HepG2 (cell line): Measurements from ENCODE around the gene SLFN12L. TPM values are rescaled to one million over a fixed set of nuclear protein-coding genes. Genes with fewer than 3 reads are reported as not detected.

Source experiments
- ATAC-seq: fragments of 200-7000 bp; cut with Tn5 transposase; 3 replicates; pipeline ENCODE4 v1.9.1; 2020; ENCODE audit warnings: mild to moderate bottlenecking, moderate library complexity
- BruUV-seq: library from RNA; stranded (reverse); fragments of 400-500 nt; replicated peaks from 2 replicates; lab custom pipeline; 2021; lab: Mats Ljungman, UMichigan
- CTCF ChIA-PET: fragments of 300-600 bp; formaldehyde crosslinking; extraction: SDS; loops from one replicate; lab custom pipeline; 2021; ENCODE audit warnings: low total read pairs, inconsistent platforms, low intra/inter-chr PET ratio; lab: Yijun Ruan, JAX
- POLR2A ChIA-PET: fragments of 350-600 bp; sonication (Branson Sonifier 250); formaldehyde crosslinking; loops from one replicate; lab custom pipeline; 2020; ENCODE audit warnings: antibody characterized with exemption, inconsistent platforms; lab: Yijun Ruan, JAX
- DNase-seq: peaks from one replicate; pipeline ENCODE4 v3.0.0-alpha.2; 2015; ENCODE audit warnings: low spot score
- FAIRE-seq: peaks from 3 replicates; lab custom pipeline; 2011; peaks lifted over from hg19 to GRCh38; lab: Jason Lieb, UNC
- H2AFZ ChIP-seq: one replicate; pipeline ENCODE4 v1.6.1; 2011; ENCODE audit warnings: low read length, inconsistent platforms
- H3K27ac ChIP-seq: fragments of 300-600 bp; 3 replicates; pipeline ENCODE4 v1.8.0; 2011; ENCODE audit warnings: mixed run types, mild to moderate bottlenecking, mixed read lengths, low read length, inconsistent platforms; ENCODE audit not compliant: insufficient read depth; ENCODE audit errors: extremely low read length
- H3K27me3 ChIP-seq, 2 experiments: fragments of 200-600 bp in 1 of 2; 2 replicates in 1 of 2; 3 replicates in 1 of 2; pipeline versions ENCODE4 v1.6.0 to v1.8.0; 2011; ENCODE audit warnings: low read length in 2 of 2, mild to moderate bottlenecking in 2 of 2, moderate library complexity in 2 of 2, inconsistent platforms in 1 of 2; ENCODE audit not compliant: insufficient read depth in 2 of 2, control insufficient read depth in 1 of 2
- H3K36me3 ChIP-seq, 2 experiments: fragments of 200-600 bp in 1 of 2; replicated peaks in 1 of 2; 2 replicates in 1 of 2; 3 replicates in 1 of 2; pipeline versions ENCODE4 v1.5.1 to v1.8.0; 2011; ENCODE audit warnings: low read length in 2 of 2, inconsistent platforms in 1 of 2; ENCODE audit not compliant: insufficient read depth in 2 of 2, control insufficient read depth in 1 of 2
- H3K4me1 ChIP-seq: 2 replicates; pipeline ENCODE4 v1.5.1; 2012; ENCODE audit warnings: low read length, inconsistent platforms; ENCODE audit not compliant: insufficient read depth
- H3K4me2 ChIP-seq: 2 replicates; pipeline ENCODE4 v1.6.0; 2011; ENCODE audit warnings: low read depth, low read length, inconsistent platforms
- H3K4me3 ChIP-seq, 3 experiments: fragments of 200-600 bp in 1 of 3; sonication (generic), shearing (Covaris generic) in 1 of 3; replicated peaks in 1 of 3; 2 replicates each; pipeline ENCODE4 v1.5.1; 2011 to 2016; ENCODE audit warnings: low read length in 3 of 3, inconsistent platforms in 2 of 3, low read depth in 2 of 3, mild to moderate bottlenecking in 2 of 3, control low read depth in 1 of 3, mixed read lengths in 1 of 3; ENCODE audit not compliant: insufficient read depth in 1 of 3
- H3K79me2 ChIP-seq: one replicate; pipeline ENCODE4 v1.6.1; 2011; ENCODE audit warnings: low read length, inconsistent platforms; ENCODE audit not compliant: insufficient read depth
- H3K9ac ChIP-seq: 2 replicates; pipeline ENCODE4 v1.6.0; 2011; ENCODE audit warnings: mild to moderate bottlenecking, low read depth, low read length, inconsistent platforms; ENCODE audit not compliant: insufficient read depth
- H3K9me3 ChIP-seq: 2 replicates; pipeline ENCODE4 v1.5.1; 2012; ENCODE audit warnings: mild to moderate bottlenecking, low read length
- H4K20me1 ChIP-seq: 2 replicates; pipeline ENCODE4 v1.6.0; 2011; ENCODE audit warnings: inconsistent platforms, mild to moderate bottlenecking, low read length, moderate library complexity; ENCODE audit not compliant: insufficient read depth
- ISX ChIP-seq: sonication (generic); formaldehyde crosslinking; conservative IDR thresholded peaks from 2 replicates; pipeline ENCODE4 v1.5.0; 2020; ENCODE audit warnings: missing genetic modification reagents
- SP1 ChIP-seq, 2 experiments: fragments of 450-650 bp in 1 of 2; sonication (generic) in 1 of 2; formaldehyde crosslinking in 1 of 2; IDR thresholded peaks; 2 replicates each; pipeline versions ENCODE4 v1.4.0 to v1.6.1; 2016 to 2020; ENCODE audit warnings: missing genetic modification reagents in 1 of 2
- SPEN ChIP-seq: sonication (generic); formaldehyde crosslinking; IDR thresholded peaks from 2 replicates; pipeline ENCODE4 v1.5.1; 2020; ENCODE audit warnings: low read depth, mild to moderate bottlenecking, missing genetic modification reagents
- TCF12 ChIP-seq, 2 experiments: fragments of 450-650 bp in 1 of 2; sonication (generic) in 1 of 2; formaldehyde crosslinking in 1 of 2; IDR thresholded peaks; 2 replicates each; pipeline versions ENCODE4 v1.6.1 to v1.8.0; 2017 to 2022; ENCODE audit warnings: antibody characterized with exemption in 1 of 2, mild to moderate bottlenecking in 1 of 2, missing genetic modification reagents in 1 of 2, moderate library complexity in 1 of 2
- ZBTB7A ChIP-seq: sonication (generic); formaldehyde crosslinking; IDR thresholded peaks from 2 replicates; pipeline ENCODE4 v1.8.0; 2022; ENCODE audit warnings: mild to moderate bottlenecking, missing genetic modification reagents
- ZNF232 ChIP-seq: sonication (generic); formaldehyde crosslinking; IDR thresholded peaks from 2 replicates; pipeline ENCODE4 v1.4.0; 2020; ENCODE audit warnings: missing genetic modification reagents, borderline replicate concordance
- WGBS: methylation state at CpG from one replicate; pipeline ENCODE4 v1.1.6; 2017; ENCODE audit warnings: low lambda C conversion rate; 5-methylcytosine and 5-hydroxymethylcytosine counted together
- in situ Hi-C: cut with HindIII; loops from 2 replicates; pipeline ENCODE4 v1.10.0; 2017; ENCODE audit warnings: low pct_unique_long_range_greater_than_20kb; ENCODE audit not compliant: extremely low pct_ligation_motif_present
- intact Hi-C: fragments of 100-400 bp; cut with micrococcal nuclease; formaldehyde crosslinking; loops from one replicate; pipeline ENCODE4 v1.10.0; 2022; ENCODE audit not compliant: unreplicated experiment
- polyA plus RNA-seq, 8 experiments: library from polyadenylated mRNA; depleted of rRNA in 3 of 8; stranded (reverse) in 7 of 8; unstranded in 1 of 8; fragments of >200 nt; fragmentation: Illumina TruSeq in 4 of 8; extraction: Trizol in 4 of 8; gene quantifications; 2 replicates each; pipeline versions ENCODE4 v1.2.1 to v1.2.3, GENCODE V29; 2011 to 2016; ENCODE audit warnings: low read depth in 4 of 8, missing spikeins in 1 of 8, mixed read lengths in 1 of 8; ENCODE audit not compliant: insufficient read depth in 1 of 8
- total RNA-seq, 5 experiments: library from RNA; depleted of rRNA; stranded (reverse); fragments of >200 nt; fragmentation: Illumina TruSeq; extraction: Trizol; gene quantifications; 2 replicates each; pipeline ENCODE4 v1.2.3, GENCODE V29; 2016; ENCODE audit warnings: low read depth in 1 of 5
- TF ChIP-seq, protein P1 (sequence below): sonication (generic); formaldehyde crosslinking; IDR thresholded peaks from 2 replicates; pipeline ENCODE4 v1.5.1; 2020; ENCODE audit warnings: mild to moderate bottlenecking, missing genetic modification reagents, moderate library complexity
- TF ChIP-seq, protein P2 (sequence below), 2 experiments: sonication (generic) in 1 of 2; formaldehyde crosslinking in 1 of 2; IDR thresholded peaks; 2 replicates each; pipeline versions ENCODE4 v1.5.1 to v1.6.1; 2011 to 2020; ENCODE audit warnings: borderline replicate concordance in 1 of 2, low read depth in 1 of 2, low read length in 1 of 2, mild to moderate bottlenecking in 1 of 2, missing genetic modification reagents in 1 of 2, moderate library complexity in 1 of 2
- TF ChIP-seq, protein P3 (sequence below): sonication (generic); formaldehyde crosslinking; IDR thresholded peaks from 2 replicates; pipeline ENCODE4 v1.8.1; 2023; ENCODE audit warnings: mild to moderate bottlenecking, missing genetic modification reagents

Gene SLFN12L
- total and polyA plus RNA-seq, 2 of the 13 experiments (the other 11 are each of a cell fraction or from before 2014, with no cell fraction given) = not detected

DNA sequence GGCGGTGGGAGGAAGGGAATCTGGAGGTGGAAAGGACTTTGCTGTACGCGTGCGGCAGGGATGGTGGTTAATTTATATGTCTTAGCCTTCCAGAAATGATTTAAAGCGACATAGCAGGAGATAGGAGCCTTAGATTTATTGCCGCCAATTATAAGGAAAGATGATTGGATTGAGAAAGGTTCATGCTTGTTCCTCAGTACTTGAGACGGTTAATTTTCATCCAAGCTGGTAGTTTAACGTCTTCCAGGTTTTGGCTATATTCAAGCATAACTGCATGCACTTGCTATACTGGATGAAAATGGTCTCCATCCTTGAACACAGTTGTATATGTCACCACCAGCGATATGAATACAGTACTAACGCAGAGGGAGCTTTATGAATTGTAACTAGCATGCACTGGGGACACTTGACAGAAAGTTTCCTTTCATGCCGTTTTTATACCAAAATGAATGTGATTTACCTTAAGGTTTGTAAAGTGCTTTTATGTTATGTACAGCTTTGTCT is 41.5 kb upstream of the SLFN12L start (continued):
- TF ChIP-seq, protein P1, sequence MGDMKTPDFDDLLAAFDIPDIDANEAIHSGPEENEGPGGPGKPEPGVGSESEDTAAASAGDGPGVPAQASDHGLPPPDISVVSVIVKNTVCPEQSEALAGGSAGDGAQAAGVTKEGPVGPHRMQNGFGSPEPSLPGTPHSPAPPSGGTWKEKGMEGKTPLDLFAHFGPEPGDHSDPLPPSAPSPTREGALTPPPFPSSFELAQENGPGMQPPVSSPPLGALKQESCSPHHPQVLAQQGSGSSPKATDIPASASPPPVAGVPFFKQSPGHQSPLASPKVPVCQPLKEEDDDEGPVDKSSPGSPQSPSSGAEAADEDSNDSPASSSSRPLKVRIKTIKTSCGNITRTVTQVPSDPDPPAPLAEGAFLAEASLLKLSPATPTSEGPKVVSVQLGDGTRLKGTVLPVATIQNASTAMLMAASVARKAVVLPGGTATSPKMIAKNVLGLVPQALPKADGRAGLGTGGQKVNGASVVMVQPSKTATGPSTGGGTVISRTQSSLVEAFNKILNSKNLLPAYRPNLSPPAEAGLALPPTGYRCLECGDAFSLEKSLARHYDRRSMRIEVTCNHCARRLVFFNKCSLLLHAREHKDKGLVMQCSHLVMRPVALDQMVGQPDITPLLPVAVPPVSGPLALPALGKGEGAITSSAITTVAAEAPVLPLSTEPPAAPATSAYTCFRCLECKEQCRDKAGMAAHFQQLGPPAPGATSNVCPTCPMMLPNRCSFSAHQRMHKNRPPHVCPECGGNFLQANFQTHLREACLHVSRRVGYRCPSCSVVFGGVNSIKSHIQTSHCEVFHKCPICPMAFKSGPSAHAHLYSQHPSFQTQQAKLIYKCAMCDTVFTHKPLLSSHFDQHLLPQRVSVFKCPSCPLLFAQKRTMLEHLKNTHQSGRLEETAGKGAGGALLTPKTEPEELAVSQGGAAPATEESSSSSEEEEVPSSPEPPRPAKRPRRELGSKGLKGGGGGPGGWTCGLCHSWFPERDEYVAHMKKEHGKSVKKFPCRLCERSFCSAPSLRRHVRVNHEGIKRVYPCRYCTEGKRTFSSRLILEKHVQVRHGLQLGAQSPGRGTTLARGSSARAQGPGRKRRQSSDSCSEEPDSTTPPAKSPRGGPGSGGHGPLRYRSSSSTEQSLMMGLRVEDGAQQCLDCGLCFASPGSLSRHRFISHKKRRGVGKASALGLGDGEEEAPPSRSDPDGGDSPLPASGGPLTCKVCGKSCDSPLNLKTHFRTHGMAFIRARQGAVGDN (CRISPR knock-in tag) = 0 out of 2 replicates have a peak, but pooled peaks have one; percentile 27
- TF ChIP-seq SP1 (IDR thresholded peaks at IDR 0.05) = no peak
- no peak for TF ChIP-seq SP1 (CRISPR knock-in tag; IDR thresholded peaks at IDR 0.05)
- 0 out of 2 replicates have a peak, but pooled peaks have one; percentile 22 for TF ChIP-seq ISX (CRISPR knock-in tag)
- TF ChIP-seq ZNF232 (CRISPR knock-in tag) = 0 out of 2 replicates have a peak, but pooled peaks have one; percentile 7

DNA sequence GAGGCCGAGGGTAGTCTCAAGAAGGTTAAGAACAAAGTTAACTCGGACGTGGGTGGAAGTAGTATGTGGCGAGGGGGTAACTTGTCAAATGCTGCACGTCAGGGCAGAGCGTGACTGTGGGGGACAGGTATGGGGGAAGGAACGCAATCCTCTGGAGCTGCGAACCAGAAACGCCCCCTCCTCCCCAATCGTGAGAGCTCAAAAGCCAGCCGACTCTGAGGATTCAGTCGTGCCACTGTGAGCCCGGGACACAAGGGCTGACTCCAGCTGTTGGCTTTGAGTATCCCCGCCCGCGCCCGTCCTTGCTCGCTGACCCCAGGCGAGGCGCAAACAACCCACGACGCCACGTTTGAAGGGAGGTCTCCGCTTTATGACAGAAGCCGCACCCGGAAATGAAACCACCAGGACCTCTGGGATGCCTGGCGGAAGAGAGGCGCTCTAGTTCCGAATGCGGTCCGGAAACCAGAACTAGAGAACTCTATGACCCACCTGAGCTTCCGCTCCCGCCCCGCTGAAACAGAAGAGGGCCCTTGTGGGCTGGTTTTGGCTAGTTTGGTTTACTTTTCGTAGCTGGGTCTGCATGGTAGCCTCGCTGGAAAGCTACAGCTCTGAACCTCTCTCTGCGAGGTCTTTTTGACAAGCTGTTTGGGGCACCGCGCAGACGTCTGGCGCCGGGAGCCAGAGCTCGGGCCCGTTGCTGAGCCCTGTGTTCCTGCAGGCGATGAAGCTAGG is 40.9 kb upstream of the SLFN12L start, which contains the start of gene PEX12:
PEX12 (minus strand) TSS at position 375 of the 732 bp plus-strand sequence. CDS start 550 bp downstream, outside the sequence.
- H3K4me1 ChIP-seq = peaks cover 25% of the 10 kb centered on the region
- H4K20me1 ChIP-seq = no peaks in the 10 kb centered on the region
- no peaks in the 10 kb centered on the region; a peak in 1 of 5 replicates for H3K27me3 ChIP-seq
- H2AFZ ChIP-seq = no peak within 1 kb of the TSS
- ATAC-seq (peak; percentile 98), FAIRE-seq (peak; percentile 93), DNase-seq (peak; percentile 92)
- H3K4me2 ChIP-seq = peak within 1 kb of the TSS; percentile 86
- peak within 1 kb of the TSS; percentile 84 to 89 (median 85) for H3K4me3 ChIP-seq
- ChIA-PET POLR2A (interaction anchor here (0.7 to 4.1 kb wide), 15 partner anchors 9 to 437 kb away, joined by 3 to 73 read pairs (median 4); partner anchors contain the start of genes AP2B1, RASL10B, SLFN5 and TAF15), CTCF (no interaction called here)
- 1% methylated on average over 38 of the region's 45 CpGs for WGBS
- H3K9ac ChIP-seq = peak within 1 kb of the TSS; percentile 86
- BruUV-seq = no TSS peak
- H3K27ac ChIP-seq = peak within 1 kb of the TSS; percentile 83
- intact Hi-C loops = no loop called here
- peaks cover 7% of the 10 kb centered on the region for H3K79me2 ChIP-seq
- H3K9me3 ChIP-seq = no peaks in the 10 kb centered on the region
- peaks cover 0 to 7% of the 10 kb centered on the region in 2 experiments; a peak in 1 of 5 replicates for H3K36me3 ChIP-seq
- in situ Hi-C loops = no loop called here
- TF ChIP-seq ZBTB7A (CRISPR knock-in tag) (peak; percentile 61; the same call in 1 of the 2 replicates), TCF12 (IDR thresholded peaks at IDR 0.05) (no peak), TCF12 (CRISPR knock-in tag; IDR thresholded peaks at IDR 0.05) (no peak), SPEN (CRISPR knock-in tag) (peak; percentile 95)
- TF ChIP-seq, protein P2, sequence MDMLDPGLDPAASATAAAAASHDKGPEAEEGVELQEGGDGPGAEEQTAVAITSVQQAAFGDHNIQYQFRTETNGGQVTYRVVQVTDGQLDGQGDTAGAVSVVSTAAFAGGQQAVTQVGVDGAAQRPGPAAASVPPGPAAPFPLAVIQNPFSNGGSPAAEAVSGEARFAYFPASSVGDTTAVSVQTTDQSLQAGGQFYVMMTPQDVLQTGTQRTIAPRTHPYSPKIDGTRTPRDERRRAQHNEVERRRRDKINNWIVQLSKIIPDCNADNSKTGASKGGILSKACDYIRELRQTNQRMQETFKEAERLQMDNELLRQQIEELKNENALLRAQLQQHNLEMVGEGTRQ (IDR thresholded peaks at IDR 0.05; ENCODE audit: low read depth, low read length) = no peak
- TF ChIP-seq, protein P2 (CRISPR knock-in tag; IDR thresholded peaks at IDR 0.05; ENCODE audit: borderline replicate concordance) = peak; percentile 39; the same call in 1 of the 2 replicates
- TF ChIP-seq, protein P3, sequence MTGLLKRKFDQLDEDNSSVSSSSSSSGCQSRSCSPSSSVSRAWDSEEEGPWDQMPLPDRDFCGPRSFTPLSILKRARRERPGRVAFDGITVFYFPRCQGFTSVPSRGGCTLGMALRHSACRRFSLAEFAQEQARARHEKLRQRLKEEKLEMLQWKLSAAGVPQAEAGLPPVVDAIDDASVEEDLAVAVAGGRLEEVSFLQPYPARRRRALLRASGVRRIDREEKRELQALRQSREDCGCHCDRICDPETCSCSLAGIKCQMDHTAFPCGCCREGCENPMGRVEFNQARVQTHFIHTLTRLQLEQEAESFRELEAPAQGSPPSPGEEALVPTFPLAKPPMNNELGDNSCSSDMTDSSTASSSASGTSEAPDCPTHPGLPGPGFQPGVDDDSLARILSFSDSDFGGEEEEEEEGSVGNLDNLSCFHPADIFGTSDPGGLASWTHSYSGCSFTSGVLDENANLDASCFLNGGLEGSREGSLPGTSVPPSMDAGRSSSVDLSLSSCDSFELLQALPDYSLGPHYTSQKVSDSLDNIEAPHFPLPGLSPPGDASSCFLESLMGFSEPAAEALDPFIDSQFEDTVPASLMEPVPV = 0 out of 2 replicates have a peak, but pooled peaks have one; percentile 1
